HS-5 (cell line): Measurements from ENCODE around the gene KRIT1.

Experiments
- DNase-seq: peaks from one replicate; pipeline ENCODE4 v3.0.0-alpha.2; 2012; ENCODE audit warnings: low read depth

The KRIT1 gene

GRCh38 chr7:92150450-92151017 is 95.2 kb downstream of the KRIT1 start:
- no peak for DNase-seq

- no peak for DNase-seq
Measured at GRCh38 chr7:92149736-92150239, 95.9 kb downstream of the KRIT1 start.
